CMK (cell line): ENCODE measurements around the gene MYLIP.
A peak's percentile ranks its signal among the peaks of the same experiment; 100 is the strongest.

Experiments
- DNase-seq: peaks from one replicate; pipeline ENCODE4 v3.0.0-alpha.2; 2010; ENCODE audit warnings: low read depth

Gene MYLIP

DNA sequence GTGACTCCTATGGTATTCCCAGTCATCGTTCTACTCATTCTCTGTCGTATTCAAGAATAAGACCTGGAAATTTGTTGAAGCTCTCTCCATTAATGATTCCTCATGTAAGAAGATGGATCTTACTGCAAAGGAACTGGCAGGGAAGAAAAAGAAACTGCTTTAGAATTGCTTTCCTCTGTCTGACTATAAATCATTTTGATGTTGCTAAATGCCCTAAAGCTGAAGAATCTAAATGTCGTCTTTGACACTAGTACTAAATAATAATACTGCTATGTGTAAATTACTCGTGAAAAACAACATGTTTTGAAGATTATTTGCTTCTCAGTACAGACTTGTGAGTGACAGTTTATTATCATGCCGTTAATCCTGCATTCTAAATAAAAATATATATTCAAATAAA, 20.5 kb upstream of the MYLIP start:
- DNase-seq: no peak

DNA sequence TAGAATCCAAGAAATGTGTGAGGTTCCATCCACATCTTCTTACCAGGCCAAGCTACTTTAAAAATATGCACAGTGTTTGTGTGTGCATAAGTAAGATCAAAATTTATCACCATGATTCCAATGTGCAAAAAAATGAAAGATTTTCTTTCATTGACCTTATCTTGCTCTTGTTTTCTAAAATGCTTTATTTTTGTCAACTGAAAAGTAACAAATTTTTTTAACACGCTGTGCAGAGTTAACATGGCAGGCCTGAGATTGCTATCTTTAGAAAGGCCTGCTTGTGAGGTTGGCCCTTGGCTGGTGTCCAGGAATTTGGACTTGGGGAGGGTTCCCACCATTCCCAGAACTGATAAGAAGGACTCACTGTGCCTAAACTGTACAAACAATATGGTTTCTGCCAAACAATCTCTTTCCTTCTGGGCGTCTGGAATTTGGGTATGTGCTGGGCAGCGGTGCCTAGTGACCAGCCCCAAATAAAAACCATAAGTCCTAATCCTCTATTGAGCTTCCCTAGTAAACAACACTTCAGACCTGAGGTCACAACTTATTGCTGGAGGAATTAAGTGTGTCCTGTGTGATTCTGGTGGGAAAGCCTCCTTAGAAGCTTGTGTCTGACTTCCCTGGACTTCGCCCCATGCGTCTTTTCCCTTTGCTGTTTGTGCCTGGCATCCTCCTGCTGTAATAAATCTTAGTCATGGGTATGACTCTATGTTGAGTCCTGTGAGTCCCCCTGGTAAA, 19.8 kb upstream of the MYLIP start:
- no peak for DNase-seq

DNA sequence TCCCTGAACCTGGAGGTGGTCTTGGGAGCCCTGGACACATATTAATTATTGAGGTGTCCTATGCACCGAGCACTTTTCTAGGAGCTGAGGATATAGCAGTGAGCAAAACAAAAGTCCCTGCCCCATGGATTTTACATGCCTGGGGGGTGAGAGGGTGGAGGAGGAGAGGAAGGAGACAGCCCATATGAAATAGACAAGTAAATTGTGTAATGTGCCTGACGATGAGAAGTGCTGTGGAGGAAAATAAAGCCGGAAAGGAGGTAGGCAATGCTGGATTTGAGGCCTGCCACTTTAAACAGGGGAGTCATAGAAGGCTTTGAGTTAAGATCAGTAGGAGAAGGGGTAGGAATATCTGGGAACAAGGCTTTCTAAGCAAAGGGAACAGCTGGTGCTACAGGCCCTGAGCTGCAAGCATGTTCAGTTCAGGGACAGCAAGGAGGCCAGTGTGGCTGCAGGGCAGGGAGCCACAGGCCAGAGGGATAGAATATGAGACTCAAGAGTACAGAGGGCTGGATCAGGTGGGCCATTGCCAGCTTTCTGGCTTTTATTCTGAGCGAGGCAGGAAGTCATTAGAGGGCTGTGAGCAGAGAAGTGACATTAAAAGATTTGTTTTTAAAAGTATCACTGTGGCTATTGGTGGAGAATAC, 19.1 kb upstream of the MYLIP start:
- DNase-seq: no peak

DNA sequence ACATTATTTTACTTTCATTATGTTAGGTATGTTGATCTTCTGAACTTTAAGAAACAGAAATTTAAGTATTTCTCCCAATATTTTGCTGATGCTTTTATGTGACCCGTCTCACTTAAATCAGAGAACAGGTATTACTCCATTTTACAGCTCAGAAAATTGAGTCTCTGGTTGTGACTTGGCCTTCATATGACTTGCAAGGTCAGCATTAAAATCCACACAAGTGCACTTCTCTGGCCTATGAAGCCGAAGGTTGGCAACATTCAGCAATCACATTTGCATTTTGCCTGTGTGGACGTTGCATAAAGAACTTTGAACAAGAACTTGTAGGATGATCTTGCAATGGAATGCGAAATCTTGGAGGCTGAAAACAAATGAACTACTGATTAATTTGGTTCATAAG, 10.1 kb upstream of the MYLIP start:
- DNase-seq: no peak

DNA sequence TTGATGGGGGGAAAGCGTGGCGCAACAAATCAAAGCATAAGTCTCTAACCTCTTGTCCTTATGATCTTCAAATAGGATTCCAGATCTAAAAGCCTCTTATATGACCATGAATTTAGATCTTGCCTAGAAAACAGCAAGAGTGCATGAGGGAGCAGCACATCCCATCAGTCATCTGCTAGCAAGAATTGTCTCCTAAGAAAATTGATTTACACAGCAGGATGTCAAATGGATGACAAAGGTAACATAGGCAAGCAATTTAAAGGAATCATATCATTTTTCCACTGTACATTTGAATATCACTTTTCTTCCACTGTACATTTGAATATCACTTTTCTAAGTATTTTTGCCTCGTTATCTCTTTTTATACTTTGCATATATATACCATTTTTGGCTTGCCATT, 7.5 kb upstream of the MYLIP start:
- no peak for DNase-seq

DNA sequence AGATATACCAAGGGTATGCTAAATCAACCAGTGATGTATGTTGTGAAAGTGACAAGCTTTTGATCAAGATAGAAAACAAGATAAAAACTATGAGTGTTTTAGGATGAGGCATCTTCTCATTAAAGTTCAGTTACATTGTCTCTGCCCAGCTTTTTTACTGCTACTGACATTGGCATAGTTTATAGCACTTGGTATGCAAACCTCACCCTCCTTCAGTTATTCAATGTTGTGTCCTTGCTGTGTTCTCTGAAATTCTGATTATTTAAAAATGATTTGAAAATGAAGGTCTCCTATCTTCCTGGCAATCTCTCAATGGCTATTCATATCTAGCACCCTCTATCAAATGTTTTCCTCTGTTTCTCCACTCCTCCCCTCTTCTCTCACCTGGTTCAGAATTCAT, 6.7 kb upstream of the MYLIP start:
- DNase-seq: no peak

DNA sequence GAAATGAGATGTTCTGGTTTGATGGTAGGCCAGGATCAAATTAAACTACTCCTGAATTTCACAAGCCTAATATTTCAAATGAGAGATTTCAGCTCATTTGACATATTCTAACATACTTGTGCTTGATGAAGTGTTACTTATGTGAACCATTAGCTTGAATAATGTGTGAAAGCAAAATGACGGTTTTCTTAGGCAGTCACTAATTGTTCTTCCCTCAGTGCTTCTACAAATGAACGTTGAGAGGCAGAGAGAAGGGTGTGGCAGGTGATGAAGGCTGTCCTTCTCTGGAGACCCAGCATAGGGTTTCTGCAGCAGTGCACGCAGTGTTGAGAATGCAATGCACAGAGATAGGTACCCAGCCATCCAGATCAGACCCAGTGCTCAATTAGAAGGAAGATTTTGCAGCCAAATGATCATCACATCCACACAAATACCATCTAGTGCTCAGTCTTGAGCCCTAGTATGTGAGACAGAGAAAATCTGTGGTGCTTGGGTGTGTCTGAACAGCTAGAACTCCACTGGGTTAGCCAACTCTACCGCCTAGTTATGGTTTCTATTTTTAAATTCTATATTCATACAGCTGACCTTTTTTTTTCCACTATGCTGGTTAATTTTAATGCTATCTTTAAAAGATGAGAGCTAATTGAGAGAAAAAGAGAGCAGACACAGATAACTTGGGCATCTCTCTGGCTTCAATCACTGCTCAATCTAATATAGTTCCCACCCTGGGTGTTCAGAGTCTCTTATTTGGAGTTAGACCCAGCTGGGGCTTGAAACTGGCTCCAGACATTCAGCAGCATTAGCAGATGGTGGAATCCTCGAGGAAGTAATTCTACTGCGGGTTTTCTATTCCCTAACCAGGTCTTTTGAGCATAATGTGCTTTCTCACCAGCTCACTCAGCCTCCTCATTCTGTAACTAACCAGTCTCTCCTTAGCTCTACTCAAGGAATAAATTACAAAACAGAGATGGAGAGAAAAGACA, 4.4 kb upstream of the MYLIP start:
- DNase-seq: no peak

DNA sequence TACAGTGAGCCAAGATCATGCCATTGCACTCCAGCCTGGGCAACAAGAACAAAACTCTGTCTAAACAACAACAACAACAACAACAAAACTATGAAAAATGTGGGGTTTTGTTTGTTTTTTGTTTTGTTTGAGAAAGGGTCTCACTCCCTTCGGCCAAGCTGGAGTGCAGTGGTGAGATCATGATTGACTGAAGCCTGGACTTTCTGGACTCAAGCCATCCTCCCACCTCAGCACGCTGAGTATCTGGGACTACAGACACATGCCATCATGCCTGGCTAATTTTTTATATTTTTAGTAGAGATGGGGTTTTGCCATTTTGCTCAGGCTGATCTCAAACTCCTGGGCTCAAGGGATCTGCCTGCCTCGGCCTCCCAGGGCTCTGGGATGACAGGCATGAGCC, 2.8 kb upstream of the MYLIP start:
- no peak for DNase-seq

DNA sequence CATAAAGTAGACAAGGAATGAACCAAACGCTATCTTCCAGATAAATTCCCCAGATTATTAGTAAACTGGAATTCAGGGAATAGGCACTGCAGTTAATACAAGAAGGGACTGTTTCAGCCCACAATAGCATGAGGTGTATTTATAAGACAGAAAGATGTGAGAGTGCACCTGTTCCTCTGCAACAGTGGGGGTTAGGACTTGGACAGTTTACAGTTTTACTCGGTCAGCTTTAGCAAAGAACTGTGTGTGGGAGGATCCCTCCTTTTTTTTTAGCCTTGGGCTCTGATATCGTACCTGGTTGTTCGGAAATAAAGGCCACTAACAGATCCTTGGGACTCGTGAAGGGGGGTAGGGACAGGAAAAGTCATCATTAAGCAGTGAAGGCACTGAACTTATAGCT, 2.0 kb upstream of the MYLIP start:
- no peak for DNase-seq

DNA sequence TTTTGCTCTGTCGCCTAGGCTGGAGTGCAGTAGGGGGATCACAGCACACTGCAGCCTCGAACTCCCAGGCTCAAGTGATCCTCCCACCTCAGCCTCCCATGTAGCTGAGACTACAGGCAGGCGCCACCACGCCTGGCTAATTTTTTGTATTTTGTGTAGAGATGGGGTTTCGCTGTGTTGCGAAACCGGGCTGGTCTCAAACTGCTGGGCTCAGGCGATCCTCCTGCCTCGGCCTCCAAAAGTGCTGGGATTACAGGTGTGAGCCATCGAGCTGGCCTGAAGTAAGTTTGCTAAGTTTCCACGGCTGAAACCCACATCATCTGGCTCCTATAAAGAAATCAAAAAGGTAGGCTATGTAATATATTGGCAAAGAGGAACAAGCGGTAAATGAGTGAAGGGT, 1.4 kb upstream of the MYLIP start:
- no peak for DNase-seq

DNA sequence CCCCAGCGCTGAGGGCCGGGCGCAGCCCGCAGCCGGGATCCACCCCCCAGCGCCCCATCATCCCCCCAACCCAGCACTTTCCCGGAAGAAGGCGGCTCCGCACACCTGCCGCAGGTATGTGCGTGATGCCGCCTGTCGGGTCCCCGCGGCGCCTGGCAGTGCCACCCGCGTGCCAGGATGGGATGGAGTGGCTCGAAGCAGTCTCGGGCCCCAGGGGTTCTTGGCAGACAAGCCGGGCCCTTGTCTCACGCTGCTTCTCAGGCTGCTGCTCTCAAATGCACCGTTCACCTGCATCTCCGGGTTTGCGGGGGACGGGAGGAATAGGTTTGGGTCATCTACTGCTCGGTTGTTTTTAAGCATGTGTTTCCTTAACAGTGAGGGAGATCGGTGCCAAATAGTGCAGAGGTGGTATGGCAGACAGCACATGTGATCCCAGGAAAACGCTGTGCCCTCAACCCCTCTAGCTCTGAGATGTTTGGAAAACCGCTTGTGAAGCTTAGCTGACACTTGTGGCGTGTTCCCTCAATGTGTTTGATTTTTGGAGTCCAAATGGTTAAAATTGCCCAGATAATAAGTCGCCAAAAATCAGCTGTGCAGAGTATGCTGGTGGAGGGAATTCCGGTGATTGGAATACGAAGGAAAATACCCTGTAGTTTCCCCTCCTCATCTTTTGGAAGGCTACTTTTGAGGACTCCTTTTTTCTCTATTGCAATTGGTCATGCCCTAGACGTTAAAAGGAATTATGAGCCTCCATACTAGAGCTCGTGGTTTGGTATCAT, 926 bp downstream of the MYLIP start:
- DNase-seq: no peak

DNA sequence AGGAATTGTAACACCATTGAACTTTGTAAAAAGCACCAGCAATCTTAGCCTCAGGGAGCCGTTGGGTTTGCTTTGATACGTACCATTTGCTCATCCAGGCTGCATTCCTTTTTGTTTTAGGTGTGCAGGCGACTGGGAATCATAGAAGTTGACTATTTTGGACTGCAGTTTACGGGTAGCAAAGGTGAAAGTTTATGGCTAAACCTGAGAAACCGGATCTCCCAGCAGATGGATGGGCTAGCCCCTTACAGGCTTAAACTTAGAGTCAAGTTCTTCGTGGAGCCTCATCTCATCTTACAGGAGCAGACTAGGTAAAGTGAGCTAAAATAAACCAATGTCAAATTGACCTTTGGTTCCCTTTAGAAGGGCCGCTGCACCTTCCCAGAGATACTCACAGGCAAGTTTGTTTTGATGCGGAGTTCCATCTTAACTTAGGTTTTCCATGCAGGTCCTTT, 1.6 kb downstream of the MYLIP start:
- DNase-seq: no peak

DNA sequence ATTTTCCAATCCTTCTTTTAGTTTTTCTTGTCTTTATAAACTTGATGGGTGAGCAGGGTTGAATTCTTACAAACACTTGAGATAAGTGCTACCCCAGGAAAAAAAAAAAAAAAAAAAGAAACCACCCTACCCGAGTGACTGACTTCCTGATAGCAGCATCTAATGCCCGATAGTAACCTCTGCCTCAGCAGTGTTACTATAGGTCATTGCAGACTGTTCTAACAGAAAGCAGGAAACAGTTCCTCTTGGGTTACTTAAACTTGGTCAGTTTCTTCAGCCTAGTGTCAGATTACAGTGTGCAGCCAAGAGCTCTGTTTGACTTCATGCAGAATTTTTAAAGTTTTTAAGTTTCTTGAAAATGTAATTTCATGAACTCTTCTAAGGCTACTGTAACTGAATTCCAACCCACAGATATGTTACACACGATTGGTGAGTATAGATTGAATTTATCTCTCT, 2.1 kb downstream of the MYLIP start:
- DNase-seq: peak; percentile 68

DNA sequence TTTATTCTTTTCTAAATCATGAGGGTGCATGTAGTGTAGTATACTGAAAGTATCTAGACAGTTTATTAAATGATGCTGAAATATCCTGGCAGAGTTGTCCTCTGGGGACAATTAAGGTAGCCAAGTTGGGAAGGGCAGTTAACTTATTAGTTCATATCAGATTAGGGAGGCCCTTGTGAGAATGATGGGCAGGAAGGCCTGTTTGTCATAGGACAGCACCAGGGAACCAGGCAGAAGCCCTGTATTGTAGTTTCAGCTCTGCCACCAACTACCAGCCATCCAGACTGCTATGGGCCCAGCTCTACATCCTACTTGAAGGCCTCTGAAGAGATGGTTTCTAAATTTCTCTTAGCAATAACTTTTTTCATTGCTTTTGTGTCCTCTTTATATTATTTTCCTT, 4.0 kb downstream of the MYLIP start:
- DNase-seq: no peak

DNA sequence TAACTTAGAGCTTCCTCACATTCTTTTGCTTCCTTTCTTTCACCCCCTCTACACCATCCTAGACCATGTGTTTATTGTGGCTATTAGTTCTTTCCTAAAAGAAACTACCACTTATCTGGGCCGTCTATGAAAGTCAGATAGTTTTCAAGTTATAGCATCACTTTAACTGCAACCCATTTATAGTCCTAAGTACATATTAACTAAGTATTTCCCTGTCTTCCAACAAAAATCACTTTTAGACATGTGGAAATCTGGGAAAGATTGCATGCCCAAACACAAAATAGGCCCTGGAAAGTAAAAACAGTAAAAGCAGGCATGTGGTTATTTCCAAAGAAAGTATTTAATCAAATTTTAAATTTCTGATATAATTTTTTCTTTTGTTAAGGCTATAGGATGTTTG, 5.5 kb downstream of the MYLIP start:
- DNase-seq: no peak

DNA sequence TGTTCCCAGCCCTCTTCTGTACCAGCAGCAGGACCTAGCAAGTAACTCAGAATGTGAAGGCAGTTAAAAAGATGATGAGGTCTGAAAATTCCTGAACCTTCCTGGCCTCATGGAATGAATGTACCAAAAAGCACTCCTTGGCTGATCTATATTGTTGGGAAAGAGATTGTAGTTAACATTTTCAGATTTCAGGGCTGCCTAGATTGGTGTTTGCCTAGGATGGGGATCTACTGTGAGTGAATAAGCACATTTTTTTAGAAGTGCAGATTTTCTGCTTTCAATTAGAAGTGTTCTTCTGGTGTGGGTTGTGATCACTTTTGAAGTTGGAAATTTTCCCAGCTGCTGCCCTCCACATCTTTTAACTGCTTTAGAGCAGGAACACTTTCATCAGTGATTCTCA, 6.2 kb downstream of the MYLIP start:
- no peak for DNase-seq

DNA sequence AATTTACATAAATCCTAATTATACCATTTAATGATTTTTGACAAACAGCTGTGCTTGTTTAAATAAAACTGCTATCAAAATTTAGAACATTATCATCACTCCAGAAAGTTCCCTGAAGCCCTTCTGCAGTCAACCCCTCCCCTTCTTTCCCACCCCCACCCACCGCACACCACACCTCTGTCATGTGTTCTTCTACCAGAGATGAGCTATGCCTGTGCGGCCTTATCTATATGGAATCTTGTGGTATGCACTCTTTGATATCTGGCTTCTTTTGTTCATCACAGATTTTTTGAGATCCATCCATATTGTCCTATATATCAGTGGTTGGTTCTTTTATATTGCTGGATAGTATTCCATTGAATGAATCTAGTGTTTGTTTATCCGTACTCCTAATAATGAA, 7.2 kb downstream of the MYLIP start:
- DNase-seq: no peak

DNA sequence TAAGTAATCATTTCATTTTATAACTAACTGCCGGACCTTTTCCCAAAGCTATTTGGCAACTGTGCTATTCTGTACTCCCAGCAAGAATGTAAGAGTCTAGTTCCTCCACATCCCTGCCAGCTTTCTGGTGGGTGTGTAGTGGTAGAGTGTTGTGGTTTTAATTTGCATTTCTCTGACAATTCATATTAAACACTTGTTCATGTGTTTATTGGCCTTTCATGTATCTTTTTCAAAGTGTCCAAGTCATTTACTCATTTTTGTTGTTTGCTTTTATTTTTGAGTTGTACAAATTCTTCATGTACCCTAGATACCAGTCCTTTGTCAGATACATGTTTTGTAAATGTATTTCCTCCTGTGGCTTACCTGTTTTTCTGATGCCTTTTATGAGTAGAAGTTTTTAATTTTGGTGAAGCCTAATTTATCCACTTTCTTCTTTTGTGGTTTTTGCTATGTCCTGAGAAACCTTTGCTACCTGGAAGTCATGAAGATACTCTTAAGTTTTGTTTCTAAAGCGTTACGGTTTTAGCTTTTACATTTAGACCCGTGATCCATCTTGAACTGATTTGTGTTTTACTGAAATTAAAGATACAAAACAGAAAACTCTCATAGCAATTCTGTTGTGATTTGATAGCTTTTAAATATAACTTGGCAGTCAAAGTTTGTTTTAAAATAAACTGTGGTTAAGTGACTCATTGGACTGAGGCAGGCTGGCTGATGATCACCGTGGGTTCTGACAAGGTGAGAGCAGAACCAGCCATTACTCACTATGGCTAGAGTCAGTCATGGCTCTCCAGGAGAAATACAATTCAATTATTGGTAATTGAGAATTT, 8.0 kb downstream of the MYLIP start:
- no peak for DNase-seq

DNA sequence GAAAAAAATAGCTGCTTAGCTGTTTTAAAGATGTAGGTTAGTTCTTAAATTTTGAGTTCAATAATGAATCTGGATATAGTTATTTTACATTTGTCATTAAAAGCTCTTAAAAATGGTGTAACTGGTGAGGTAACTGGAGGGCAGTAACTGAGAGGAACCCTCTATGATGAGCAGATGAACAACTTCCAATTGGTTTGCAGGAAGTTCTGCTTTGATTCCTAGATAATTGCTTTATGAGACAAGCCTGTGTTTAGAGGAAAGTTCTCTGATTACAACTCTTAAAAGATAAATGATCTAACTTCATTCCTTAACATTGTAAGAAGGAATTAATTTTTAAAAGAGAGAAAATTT, 8.5 kb downstream of the MYLIP start:
- DNase-seq: no peak

DNA sequence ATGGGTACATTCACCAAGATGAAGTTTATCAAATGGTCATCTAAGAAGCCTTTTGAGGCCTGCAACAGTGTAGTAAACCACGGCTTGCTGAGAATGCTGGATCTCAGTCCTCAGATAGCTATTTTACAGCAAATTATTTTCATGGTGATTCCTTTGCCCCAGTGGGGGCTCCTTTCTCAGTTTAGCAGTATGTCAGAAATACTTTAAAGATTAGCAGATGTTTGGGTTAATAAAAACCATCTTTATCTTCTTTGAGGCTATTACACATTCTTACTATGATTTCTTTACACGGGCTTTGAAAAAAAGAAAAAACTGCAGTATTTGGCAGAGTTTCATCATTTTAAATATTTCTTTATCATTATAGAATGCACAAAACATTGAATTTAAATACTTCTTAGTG, 10.7 kb downstream of the MYLIP start:
- no peak for DNase-seq

DNA sequence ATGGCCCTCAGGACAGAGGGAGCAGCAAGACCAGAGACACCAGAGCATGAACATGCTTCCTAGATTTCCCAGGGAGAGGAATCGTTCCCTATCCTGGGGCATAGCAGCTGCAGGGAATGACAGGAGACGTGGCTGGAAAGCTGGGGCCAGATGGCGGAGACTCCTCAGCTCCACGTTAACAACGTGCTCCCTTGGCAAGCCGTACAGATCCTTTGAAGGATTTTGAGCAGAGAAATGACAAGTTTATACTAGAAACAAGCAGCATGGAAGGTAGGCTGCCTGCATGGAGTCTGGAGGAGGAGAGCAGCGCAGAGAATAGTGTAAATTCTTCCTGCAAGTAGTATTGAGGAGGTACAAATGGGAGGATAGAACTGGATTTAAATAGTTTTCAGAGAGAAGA, 11.7 kb downstream of the MYLIP start:
- no peak for DNase-seq
